Erythroblast (primary cell): ENCODE results near the gene TCN2.

Source experiments
- GATA1 ChIP-seq: IDR thresholded peaks from 2 replicates; pipeline ENCODE4 v1.6.1; 2011; ENCODE audit warnings: low read depth, mild to moderate bottlenecking, control low read depth, low read length, moderate library complexity
- POLR2A ChIP-seq: IDR thresholded peaks from 2 replicates; pipeline ENCODE4 v1.6.1; 2011; ENCODE audit warnings: mild to moderate bottlenecking, low read length

DNA sequence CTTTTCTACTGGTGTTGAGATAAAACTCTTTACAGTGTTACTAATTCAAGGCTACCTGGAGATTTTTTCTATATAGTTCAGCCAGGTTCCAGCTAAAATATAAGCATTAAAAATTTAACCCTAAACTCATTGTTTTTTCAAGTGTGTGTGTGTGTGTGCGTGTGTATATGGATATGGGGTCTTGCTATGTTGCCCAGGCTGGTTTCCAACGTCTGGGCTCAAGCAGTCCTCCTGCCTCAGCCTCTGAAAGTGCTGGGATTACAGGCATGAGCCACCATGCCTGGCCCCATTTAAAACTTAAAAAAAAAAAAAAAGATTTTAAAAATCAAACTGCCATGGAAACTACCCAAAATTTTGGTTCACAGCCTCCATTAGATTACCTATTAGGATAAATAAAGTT is 10.8 kb upstream of the TCN2 start:
- TF ChIP-seq POLR2A (no peak), GATA1 (no peak)
